Subcutaneous adipose tissue (tissue), 4 donors: ENCODE data around the gene DYRK3. TPM values are rescaled to one million over a fixed set of nuclear protein-coding genes. Genes with fewer than 3 reads are reported as not detected.

Source experiments
- total RNA-seq, 4 donors: library from RNA; depleted of rRNA; stranded (reverse); fragments of >200 nt; gene quantifications; one replicate each; pipeline ENCODE4 v1.1.0, GENCODE V29; 2016
- TF ChIP-seq, protein P1 (sequence below): fragments of 450-650 bp; IDR thresholded peaks from one replicate; pipeline ENCODE4 v1.5.1; 2016; ENCODE audit warnings: low read depth, mild to moderate bottlenecking, control low read depth, antibody characterized with exemption, moderate library complexity

The DYRK3 gene
- total RNA-seq, 4 donors from 2014 or later = 7.6 to 11.3 (median 9.8) TPM

DNA sequence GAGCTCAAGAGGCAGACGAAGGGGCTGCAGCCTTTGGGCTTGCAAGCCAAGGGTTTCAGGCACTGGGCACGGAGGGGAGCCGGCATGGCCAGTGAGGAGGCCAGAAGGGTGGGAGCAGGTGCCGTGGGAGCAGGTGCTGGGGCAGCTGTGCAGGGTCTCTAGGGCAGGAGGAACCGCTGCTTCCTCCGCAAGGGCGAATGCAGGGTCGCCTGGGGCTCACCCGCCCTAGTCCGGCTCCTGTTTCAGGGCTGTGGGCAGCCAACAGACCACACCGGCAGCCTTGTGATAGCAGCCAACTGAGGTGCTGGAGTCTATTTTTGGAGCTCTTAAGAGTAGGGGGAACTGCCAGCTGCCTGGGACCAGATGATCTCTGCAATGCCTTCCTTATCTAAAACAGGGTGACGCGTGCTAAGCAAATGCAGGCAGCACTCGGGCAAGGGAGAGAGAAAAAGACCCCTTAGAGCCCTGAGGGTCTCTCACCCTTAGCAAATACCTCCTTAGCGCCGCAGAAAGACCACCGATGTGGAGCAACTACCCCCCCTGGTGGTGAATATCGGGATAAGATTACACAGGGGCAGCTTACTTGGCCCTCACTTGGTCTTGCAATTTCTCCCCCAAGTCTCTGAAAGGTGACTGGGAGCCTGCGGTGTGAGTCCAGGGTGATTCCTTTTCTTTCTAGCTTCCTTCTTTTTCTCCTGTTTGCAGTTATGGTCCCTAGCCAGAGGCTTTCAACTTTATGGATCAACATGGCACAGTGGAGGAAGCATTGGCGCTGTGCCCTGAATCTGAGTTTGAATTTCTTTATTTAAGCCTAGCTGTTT lies 28.7 kb downstream of the DYRK3 start:
- TF ChIP-seq, protein P1, sequence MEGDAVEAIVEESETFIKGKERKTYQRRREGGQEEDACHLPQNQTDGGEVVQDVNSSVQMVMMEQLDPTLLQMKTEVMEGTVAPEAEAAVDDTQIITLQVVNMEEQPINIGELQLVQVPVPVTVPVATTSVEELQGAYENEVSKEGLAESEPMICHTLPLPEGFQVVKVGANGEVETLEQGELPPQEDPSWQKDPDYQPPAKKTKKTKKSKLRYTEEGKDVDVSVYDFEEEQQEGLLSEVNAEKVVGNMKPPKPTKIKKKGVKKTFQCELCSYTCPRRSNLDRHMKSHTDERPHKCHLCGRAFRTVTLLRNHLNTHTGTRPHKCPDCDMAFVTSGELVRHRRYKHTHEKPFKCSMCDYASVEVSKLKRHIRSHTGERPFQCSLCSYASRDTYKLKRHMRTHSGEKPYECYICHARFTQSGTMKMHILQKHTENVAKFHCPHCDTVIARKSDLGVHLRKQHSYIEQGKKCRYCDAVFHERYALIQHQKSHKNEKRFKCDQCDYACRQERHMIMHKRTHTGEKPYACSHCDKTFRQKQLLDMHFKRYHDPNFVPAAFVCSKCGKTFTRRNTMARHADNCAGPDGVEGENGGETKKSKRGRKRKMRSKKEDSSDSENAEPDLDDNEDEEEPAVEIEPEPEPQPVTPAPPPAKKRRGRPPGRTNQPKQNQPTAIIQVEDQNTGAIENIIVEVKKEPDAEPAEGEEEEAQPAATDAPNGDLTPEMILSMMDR = no peak

GRCh38 chr1:206664740-206665139 lies 29.4 kb downstream of the DYRK3 start:
- TF ChIP-seq, protein P1 = no peak

DNA sequence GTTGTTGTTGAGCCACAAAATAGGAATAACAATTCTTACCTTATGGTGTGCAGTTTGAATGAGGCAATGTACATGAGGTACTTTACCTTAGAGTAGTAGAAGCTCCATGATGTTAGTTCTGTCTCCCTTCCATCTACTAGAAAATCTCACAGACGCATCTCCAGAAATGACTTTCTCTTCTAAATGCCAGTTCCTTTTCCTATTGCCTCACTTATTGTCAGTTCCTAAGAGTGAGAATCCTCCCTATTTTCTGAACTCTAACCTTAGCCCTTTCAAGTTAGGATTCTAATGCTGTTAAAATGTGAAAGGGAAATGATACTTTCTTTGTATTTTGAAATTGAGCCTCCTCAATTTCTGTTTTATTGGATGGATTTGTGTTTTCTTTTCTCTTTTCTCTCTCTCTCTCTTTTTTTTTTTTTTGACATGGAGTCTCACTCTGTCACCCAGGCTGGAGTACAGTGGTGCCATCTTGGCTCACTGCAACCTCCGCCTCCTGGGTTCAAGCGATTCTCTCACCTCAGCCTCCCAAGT lies 30.8 kb downstream of the DYRK3 start:
- TF ChIP-seq, protein P1 = no peak

DNA sequence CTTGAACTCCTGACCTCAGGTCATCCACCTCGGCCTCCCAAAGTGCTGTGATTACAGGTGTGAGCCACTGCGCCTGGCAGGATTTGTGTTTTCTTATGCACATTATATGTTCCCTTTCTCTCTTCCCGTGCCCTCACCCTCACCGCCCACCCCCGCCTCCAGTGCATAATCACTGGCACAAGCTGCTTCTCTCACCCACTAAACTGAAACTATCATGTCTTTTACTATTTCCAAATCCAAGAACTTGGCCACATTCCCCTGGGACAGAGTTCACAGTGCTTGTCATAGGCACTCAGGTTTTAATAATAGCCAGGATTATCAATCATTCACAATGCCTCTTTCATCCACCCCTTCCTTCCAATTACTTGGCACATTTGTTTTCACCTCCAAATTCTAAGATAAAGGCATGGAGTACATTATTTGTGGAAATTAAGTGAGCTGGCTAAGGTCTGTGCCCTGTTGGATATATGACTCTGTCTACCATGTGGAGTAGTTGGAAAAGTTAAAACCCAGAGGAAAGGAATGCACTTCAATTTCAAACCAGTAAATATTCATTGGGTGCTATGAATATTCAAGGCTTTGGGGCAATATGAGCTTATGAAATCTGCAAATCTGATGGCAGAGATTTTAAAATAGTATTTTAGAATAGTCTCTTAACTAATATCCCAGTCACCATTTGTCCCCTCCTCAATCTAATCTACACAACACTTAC lies 31.8 kb downstream of the DYRK3 start:
- TF ChIP-seq, protein P1 = no peak

DNA sequence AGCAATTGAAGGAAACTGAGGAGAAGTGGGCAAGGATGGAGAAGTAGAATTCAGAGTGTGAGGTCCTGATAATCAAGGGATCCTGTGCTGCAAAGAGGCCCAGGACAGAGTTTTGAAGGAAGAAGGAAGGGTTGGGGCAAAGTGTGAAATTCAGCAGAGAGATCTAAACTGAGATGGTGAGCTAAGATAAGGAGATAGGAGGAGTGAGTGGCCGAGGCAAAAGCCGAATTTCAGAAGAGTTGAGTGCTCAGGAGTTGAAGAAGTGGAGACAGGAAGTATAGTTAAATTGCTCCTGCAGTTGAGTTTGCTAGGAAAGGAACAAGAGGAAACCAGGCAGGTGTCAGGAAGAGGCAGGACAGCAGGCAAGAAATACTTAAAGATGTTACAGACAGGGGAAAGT lies 33.0 kb downstream of the DYRK3 start:
- TF ChIP-seq, protein P1 = no peak

GRCh38 chr1:206668874-206669410 lies 33.6 kb downstream of the DYRK3 start:
- TF ChIP-seq, protein P1 = no peak
